ENCODE data around the gene FBXO36.

Gene FBXO36

GRCh38 chr2:229903037-229903436 lies 19.3 kb upstream of the FBXO36 start:
- Histone ChIP-seq H3K4me3 (ENCODE audit: low read depth, low read length) (no peak overlapping the region), H3K27me3 (replicated peaks) (no peaks in the 10 kb centered on the region), H3K36me3 (replicated peaks) (peaks cover 12% of the 10 kb centered on the region), H3K27ac (no peak overlapping the region)
- no peak for DNase-seq
- no peak for TF ChIP-seq CTCF (IDR thresholded peaks at IDR 0.05; ENCODE audit: low read depth, low read length, missing control alignments)
- in situ Hi-C loops (cut with HindIII; ENCODE audit: low pct_ligation_motif_present, low sequenced_read_pairs) = no loop called here

GRCh38 chr2:229905601-229906000 lies 16.7 kb upstream of the FBXO36 start:
- Histone ChIP-seq H3K4me3 (ENCODE audit: low read depth, low read length) (no peak overlapping the region), H3K27ac (no peak overlapping the region), H3K27me3 (replicated peaks) (no peaks in the 10 kb centered on the region), H3K36me3 (replicated peaks) (peaks cover 12% of the 10 kb centered on the region)
- DNase-seq = no peak
- in situ Hi-C loops (cut with HindIII; ENCODE audit: low pct_ligation_motif_present, low sequenced_read_pairs) = no loop called here
- no peak for TF ChIP-seq CTCF (IDR thresholded peaks at IDR 0.05; ENCODE audit: low read depth, low read length, missing control alignments)

GRCh38 chr2:229909090-229909489 lies 13.2 kb upstream of the FBXO36 start:
- TF ChIP-seq CTCF (IDR thresholded peaks at IDR 0.05; ENCODE audit: low read depth, low read length, missing control alignments) = no peak
- H3K36me3 ChIP-seq (replicated peaks) = peaks cover 7% of the 10 kb centered on the region
- peak; percentile 35 for DNase-seq
- no peaks in the 10 kb centered on the region for H3K27me3 ChIP-seq (replicated peaks)
- no peak overlapping the region for H3K4me3 ChIP-seq (ENCODE audit: low read depth, low read length)
- H3K27ac ChIP-seq = no peak overlapping the region
- in situ Hi-C loops (cut with HindIII; ENCODE audit: low pct_ligation_motif_present, low sequenced_read_pairs) = no loop called here

GRCh38 chr2:229910147-229910831 lies 12.0 kb upstream of the FBXO36 start:
- no peak for DNase-seq
- TF ChIP-seq CTCF (IDR thresholded peaks at IDR 0.05; ENCODE audit: low read depth, low read length, missing control alignments) = no peak
- in situ Hi-C loops (cut with HindIII; ENCODE audit: low pct_ligation_motif_present, low sequenced_read_pairs) = no loop called here
- no peak overlapping the region for H3K4me3 ChIP-seq (ENCODE audit: low read depth, low read length)
- peaks cover 7% of the 10 kb centered on the region for H3K36me3 ChIP-seq (replicated peaks)
- no peak overlapping the region for H3K27ac ChIP-seq
- H3K27me3 ChIP-seq (replicated peaks) = no peaks in the 10 kb centered on the region

GRCh38 chr2:229910832-229911412 lies 11.4 kb upstream of the FBXO36 start:
- Histone ChIP-seq H3K4me3 (ENCODE audit: low read depth, low read length) (no peak overlapping the region), H3K27ac (no peak overlapping the region), H3K27me3 (replicated peaks) (no peaks in the 10 kb centered on the region), H3K36me3 (replicated peaks) (peaks cover 7% of the 10 kb centered on the region)
- no peak for DNase-seq
- in situ Hi-C loops (cut with HindIII; ENCODE audit: low pct_ligation_motif_present, low sequenced_read_pairs) = no loop called here
- peak; percentile 50 for TF ChIP-seq CTCF (IDR thresholded peaks at IDR 0.05; ENCODE audit: low read depth, low read length, missing control alignments)

- in situ Hi-C loops (cut with HindIII; ENCODE audit: low pct_ligation_motif_present, low sequenced_read_pairs) = no loop called here
- TF ChIP-seq CTCF (IDR thresholded peaks at IDR 0.05; ENCODE audit: low read depth, low read length, missing control alignments) = no peak
- Histone ChIP-seq H3K36me3 (replicated peaks) (peaks cover 13% of the 10 kb centered on the region), H3K27ac (no peak overlapping the region), H3K4me3 (ENCODE audit: low read depth, low read length) (no peak overlapping the region), H3K27me3 (replicated peaks) (no peaks in the 10 kb centered on the region)
- no peak for DNase-seq
Measured at GRCh38 chr2:229914171-229914570, 8.1 kb upstream of the FBXO36 start.
